ENCODE data around the gene STH. TPM values are rescaled to one million over a fixed set of nuclear protein-coding genes. Genes with fewer than 3 reads are reported as not detected.

Gene STH
- total and polyA plus RNA-seq, 8 donors: 0.38 TPM; not detected in 7

DNA sequence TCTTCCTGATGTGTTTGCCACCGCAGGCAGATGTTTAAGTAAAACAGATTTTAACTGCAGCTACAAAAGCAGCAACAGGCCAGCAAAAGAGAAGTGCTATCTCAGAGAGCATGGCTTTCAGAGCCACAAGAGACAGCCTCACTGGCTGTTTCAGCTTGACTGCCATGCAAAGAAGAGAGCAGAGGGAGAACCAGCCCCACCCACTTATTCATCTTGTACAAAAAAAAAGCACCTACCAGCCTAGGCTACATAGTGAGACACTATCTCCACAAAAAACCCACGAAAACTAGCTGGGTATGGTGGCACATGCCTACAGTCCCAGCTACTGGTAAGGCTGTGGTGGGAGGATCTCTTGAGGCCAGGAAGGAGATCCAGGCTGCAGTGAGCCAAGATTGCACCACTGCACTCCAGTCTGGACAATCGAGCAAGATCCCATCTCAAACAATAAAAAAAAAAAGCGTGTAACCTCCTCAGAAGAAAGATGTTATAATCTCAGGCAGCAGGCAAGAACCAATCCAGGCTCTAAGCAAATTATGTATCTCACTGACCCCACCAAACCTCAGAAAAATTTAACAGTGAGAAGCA is 30.0 kb downstream of the STH start:
- intact Hi-C loops (cut with DNase I): no loop called here
- Histone ChIP-seq H3K27ac (no peak overlapping the region), H3K9me3 (no peaks in the 10 kb centered on the region), H3K27me3 (no peaks in the 10 kb centered on the region), H3K4me3 (no peak overlapping the region), H3K4me1 (peaks cover 0 to 22% of the 10 kb centered on the region in 2 donors), H3K36me3 (peaks cover 0 to 90% of the 10 kb centered on the region in 2 donors)
- ATAC-seq (no peak), DNase-seq (no peak)
- TF ChIP-seq, protein P1, sequence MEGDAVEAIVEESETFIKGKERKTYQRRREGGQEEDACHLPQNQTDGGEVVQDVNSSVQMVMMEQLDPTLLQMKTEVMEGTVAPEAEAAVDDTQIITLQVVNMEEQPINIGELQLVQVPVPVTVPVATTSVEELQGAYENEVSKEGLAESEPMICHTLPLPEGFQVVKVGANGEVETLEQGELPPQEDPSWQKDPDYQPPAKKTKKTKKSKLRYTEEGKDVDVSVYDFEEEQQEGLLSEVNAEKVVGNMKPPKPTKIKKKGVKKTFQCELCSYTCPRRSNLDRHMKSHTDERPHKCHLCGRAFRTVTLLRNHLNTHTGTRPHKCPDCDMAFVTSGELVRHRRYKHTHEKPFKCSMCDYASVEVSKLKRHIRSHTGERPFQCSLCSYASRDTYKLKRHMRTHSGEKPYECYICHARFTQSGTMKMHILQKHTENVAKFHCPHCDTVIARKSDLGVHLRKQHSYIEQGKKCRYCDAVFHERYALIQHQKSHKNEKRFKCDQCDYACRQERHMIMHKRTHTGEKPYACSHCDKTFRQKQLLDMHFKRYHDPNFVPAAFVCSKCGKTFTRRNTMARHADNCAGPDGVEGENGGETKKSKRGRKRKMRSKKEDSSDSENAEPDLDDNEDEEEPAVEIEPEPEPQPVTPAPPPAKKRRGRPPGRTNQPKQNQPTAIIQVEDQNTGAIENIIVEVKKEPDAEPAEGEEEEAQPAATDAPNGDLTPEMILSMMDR (IDR thresholded peaks at IDR 0.05): no peak

DNA sequence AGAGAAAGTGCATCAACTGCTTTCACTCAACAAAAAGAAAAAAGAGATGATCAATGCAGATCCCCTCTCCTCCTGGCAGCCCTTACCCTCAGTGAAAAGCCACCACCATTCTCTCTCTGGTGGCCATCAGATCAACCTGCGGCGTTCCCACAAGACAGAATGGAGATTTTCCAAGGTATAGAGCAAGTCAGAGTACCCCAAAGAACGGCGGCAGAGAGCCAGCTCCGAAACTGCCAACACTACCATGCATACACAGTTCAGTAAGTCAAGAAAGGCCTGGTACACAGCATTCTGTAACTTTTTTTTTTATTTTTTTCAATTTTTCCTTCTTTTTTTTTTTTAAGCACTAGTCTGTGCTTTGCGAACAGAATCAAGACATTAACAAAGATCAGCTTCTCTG is 30.6 kb downstream of the STH start:
- Histone ChIP-seq H3K27ac (no peak overlapping the region), H3K27me3 (no peaks in the 10 kb centered on the region), H3K36me3 (peaks cover 0 to 91% of the 10 kb centered on the region in 2 donors), H3K4me3 (no peak overlapping the region), H3K4me1 (peaks cover 0 to 22% of the 10 kb centered on the region in 2 donors), H3K9me3 (no peaks in the 10 kb centered on the region)
- TF ChIP-seq, protein P1 (IDR thresholded peaks at IDR 0.05): no peak
- ATAC-seq: no peak
- intact Hi-C loops (cut with DNase I): no loop called here
- no peak for DNase-seq

DNA sequence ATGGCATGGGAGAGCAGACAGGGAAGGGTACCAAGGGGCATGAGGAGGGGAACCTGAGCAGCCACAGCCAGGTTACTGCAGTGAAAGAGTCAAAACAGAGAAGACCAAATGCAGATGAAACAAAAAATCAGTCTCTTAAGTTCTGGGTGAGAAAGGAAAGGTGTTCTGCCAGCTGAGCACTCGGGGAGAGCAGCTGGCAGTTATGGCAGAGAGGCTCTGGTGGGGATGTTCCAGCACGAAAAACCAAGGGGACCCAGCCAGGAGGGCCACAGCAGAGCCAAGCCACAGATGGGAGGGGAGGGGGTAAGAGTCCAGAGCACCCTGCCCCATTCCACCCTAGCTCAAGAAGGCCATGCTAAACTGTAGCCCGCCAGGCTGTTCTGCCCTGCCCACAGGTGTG is 31.7 kb downstream of the STH start:
- H3K4me1 ChIP-seq: peaks cover 0 to 21% of the 10 kb centered on the region in 2 donors
- ATAC-seq (no peak), DNase-seq (no peak)
- TF ChIP-seq, protein P1 (IDR thresholded peaks at IDR 0.05): no peak
- intact Hi-C loops (cut with DNase I): no loop called here
- no peaks in the 10 kb centered on the region for H3K9me3 ChIP-seq
- H3K36me3 ChIP-seq: peaks cover 0 to 91% of the 10 kb centered on the region in 2 donors
- H3K27ac ChIP-seq: no peak overlapping the region
- no peaks in the 10 kb centered on the region for H3K27me3 ChIP-seq
- H3K4me3 ChIP-seq: no peak overlapping the region

DNA sequence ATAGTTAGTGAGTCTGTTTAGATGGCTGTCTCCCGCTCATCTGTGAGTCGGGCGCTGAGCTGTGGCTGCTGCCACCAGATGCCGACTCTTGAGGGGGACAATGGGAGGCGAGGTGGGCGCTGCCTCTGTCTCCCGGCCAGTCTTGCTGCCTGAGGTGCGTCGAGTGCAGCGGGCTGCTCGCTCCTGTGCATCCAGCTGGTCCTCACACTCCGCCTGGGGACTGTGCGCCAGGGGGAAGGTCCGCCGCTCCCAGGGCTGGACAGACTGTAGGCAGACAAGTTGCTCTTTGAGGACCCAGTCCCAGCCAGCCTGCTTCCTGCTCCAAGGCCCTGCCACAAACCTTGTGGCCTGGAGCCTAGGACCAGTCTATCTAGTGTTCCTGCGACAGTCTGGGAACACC is 32.4 kb downstream of the STH start:
- Histone ChIP-seq H3K36me3 (peaks cover 0 to 91% of the 10 kb centered on the region in 2 donors), H3K4me1 (peaks cover 0 to 14% of the 10 kb centered on the region in 2 donors), H3K27me3 (no peaks in the 10 kb centered on the region), H3K4me3 (no peak overlapping the region), H3K9me3 (no peaks in the 10 kb centered on the region), H3K27ac (no peak overlapping the region)
- TF ChIP-seq, protein P1 (IDR thresholded peaks at IDR 0.05): no peak
- ATAC-seq: no peak
- intact Hi-C loops (cut with DNase I): no loop called here
- no peak for DNase-seq

DNA sequence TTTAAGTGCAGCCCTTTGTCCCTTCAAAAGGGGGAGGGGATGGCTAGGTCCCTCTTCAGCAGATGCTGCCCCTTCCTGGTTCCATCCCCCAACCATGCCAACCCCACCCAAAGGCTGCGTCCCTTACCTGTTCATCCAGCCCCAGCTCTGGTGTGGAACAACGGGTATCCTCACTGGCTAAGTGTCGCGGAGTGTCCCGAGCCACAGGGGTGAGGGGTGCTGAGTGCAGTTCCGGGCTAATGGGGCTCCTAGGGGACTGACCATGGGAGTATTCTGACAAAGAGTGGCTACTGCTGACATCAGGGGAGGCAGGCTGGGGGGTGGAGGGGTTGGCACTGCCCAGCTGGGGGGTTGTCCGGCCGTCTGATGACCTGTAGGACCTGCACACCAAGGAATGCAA is 32.9 kb downstream of the STH start:
- TF ChIP-seq, protein P1 (IDR thresholded peaks at IDR 0.05): no peak
- H3K36me3 ChIP-seq: peaks cover 0 to 91% of the 10 kb centered on the region in 2 donors
- intact Hi-C loops (cut with DNase I): no loop called here
- no peaks in the 10 kb centered on the region for H3K9me3 ChIP-seq
- no peak overlapping the region for H3K4me3 ChIP-seq
- ATAC-seq (no peak), DNase-seq (no peak)
- peaks cover 0 to 9% of the 10 kb centered on the region in 2 donors for H3K4me1 ChIP-seq
- H3K27me3 ChIP-seq: no peaks in the 10 kb centered on the region
- no peak overlapping the region for H3K27ac ChIP-seq
